PC-9 (cell line): ENCODE results near the gene QPCTL.

Experiments
- EZH2 ChIP-seq: fragments of 200-600 bp; sonication (generic); IDR thresholded peaks from 2 replicates; pipeline ENCODE4 v1.8.0; 2017; ENCODE audit warnings: antibody characterized with exemption, low read depth
- TF ChIP-seq, protein P1 (sequence below): fragments of 200-600 bp; sonication (generic); conservative IDR thresholded peaks from 2 replicates; pipeline ENCODE4 v1.6.1; 2017; ENCODE audit warnings: mixed run types, antibody characterized with exemption, mild to moderate bottlenecking, moderate library complexity

DNA sequence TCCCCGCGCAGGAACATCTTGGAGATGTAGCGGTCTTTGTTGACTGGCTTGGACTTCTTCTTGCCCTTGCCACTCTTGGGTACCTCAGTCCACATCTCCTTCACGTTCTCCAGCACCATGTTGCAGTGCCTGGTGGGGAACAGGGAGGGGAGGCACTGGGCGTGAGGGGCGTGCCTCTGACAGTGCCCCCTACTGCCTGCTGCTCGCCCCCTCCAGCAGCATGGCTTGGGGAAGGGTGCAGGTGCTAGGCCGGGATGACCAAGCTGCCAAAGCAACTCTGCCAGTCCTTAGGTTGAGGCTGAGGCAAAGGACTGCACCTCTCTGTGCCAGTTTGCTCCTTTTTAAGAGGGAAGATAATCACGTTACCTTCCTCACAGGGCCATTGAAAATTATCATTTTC, 4.9 kb upstream of the QPCTL start:
- TF ChIP-seq, protein P1, sequence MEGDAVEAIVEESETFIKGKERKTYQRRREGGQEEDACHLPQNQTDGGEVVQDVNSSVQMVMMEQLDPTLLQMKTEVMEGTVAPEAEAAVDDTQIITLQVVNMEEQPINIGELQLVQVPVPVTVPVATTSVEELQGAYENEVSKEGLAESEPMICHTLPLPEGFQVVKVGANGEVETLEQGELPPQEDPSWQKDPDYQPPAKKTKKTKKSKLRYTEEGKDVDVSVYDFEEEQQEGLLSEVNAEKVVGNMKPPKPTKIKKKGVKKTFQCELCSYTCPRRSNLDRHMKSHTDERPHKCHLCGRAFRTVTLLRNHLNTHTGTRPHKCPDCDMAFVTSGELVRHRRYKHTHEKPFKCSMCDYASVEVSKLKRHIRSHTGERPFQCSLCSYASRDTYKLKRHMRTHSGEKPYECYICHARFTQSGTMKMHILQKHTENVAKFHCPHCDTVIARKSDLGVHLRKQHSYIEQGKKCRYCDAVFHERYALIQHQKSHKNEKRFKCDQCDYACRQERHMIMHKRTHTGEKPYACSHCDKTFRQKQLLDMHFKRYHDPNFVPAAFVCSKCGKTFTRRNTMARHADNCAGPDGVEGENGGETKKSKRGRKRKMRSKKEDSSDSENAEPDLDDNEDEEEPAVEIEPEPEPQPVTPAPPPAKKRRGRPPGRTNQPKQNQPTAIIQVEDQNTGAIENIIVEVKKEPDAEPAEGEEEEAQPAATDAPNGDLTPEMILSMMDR: no peak
- no peak for TF ChIP-seq EZH2
